ENCODE results near the gene WNT7B.

DNA sequence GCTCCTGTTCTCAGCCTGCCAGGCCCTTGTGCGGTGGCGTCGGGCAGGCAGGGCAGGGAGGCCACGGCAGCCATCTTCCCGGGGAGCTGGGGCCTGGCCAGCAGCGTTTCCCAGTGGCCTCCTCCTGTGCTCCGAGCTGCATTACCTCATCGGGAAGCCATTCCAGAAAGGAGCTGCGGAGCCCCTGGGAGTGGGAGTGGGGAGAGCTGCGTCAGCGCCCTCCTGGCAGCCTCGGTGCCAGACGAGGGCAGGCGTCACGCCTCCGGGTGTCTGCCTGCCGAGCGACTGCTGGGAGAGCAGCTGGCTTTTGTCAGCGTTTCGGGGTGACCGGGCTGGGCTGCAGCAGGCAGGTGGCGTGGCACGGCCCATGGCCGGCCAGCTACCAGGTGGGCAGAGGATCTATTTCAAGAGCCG, 30.9 kb upstream of the WNT7B start:
- TF ChIP-seq CTCF (IDR thresholded peaks at IDR 0.05), result no peak
- TF ChIP-seq ZFX (IDR thresholded peaks at IDR 0.05; ENCODE audit: borderline replicate concordance), result no peak
